IMR-90 (cell line): ENCODE results near the gene RNF6. TPM values are rescaled to one million over a fixed set of nuclear protein-coding genes. Genes with fewer than 3 reads are reported as not detected.
A peak's percentile ranks its signal among the peaks of the same experiment; 100 is the strongest.

Source experiments
- ATAC-seq: fragments of 200-7000 bp; cut with Tn5 transposase; 2 replicates; pipeline ENCODE4 v1.9.1; 2020; ENCODE audit warnings: low read depth, mild to moderate bottlenecking, moderate library complexity
- BruUV-seq: library from RNA; stranded (reverse); fragments of 400-500 nt; replicated peaks from 2 replicates; lab custom pipeline; 2021; lab: Mats Ljungman, UMichigan
- CTCF ChIA-PET: fragments of 300-600 bp; formaldehyde crosslinking; extraction: SDS; loops from one replicate; lab custom pipeline; 2021; ENCODE audit warnings: antibody characterized with exemption; lab: Yijun Ruan, JAX
- POLR2A ChIA-PET: fragments of 300-600 bp; sonication (Branson Sonifier 250); formaldehyde crosslinking; loops from one replicate; lab custom pipeline; 2022; ENCODE audit warnings: antibody characterized with exemption; ENCODE audit not compliant: unreplicated experiment; lab: Charles Lee
- DNase-seq: peaks from one replicate; pipeline ENCODE4 v3.0.0; 2013
- H2AFZ ChIP-seq: replicated peaks from 2 replicates; pipeline ENCODE3; 2013; ENCODE audit warnings: low read length, mild to moderate bottlenecking; ENCODE audit not compliant: poor library complexity
- H2AK5ac ChIP-seq: 2 replicates; pipeline ENCODE4 v1.6.1; 2013; ENCODE audit warnings: low read depth, low read length, inconsistent platforms
- H2AK9ac ChIP-seq: replicated peaks from 2 replicates; pipeline ENCODE3; 2013; ENCODE audit warnings: mild to moderate bottlenecking, low read depth, low read length, moderate library complexity; ENCODE audit not compliant: poor library complexity
- H2BK120ac ChIP-seq: 2 replicates; pipeline ENCODE4 v1.6.1; 2013; ENCODE audit warnings: low read depth, low read length, inconsistent platforms
- H2BK15ac ChIP-seq: 3 replicates; pipeline ENCODE4 v1.6.1; 2013; ENCODE audit warnings: low read depth, low read length, inconsistent platforms
- H2BK20ac ChIP-seq: 2 replicates; pipeline ENCODE4 v1.6.1; 2013; ENCODE audit warnings: low read depth, mild to moderate bottlenecking, inconsistent platforms, low read length, moderate library complexity
- H2BK5ac ChIP-seq: 2 replicates; pipeline ENCODE4 v1.6.1; 2013; ENCODE audit warnings: mild to moderate bottlenecking, low read depth, low read length, inconsistent platforms; ENCODE audit not compliant: poor library complexity, severe bottlenecking
- H3K14ac ChIP-seq: replicated peaks from 2 replicates; pipeline ENCODE4 v1.6.1; 2013; ENCODE audit warnings: low read depth, low read length, inconsistent platforms
- H3K18ac ChIP-seq: 2 replicates; pipeline ENCODE4 v1.6.1; 2013; ENCODE audit warnings: low read depth, low read length, control low read depth
- H3K23ac ChIP-seq: 2 replicates; pipeline ENCODE4 v1.6.1; 2013; ENCODE audit warnings: low read depth, low read length, inconsistent platforms
- H3K27ac ChIP-seq: 2 replicates; pipeline ENCODE4 v1.5.1; 2013; ENCODE audit warnings: mild to moderate bottlenecking, control low read depth, low read length; ENCODE audit not compliant: insufficient read depth
- H3K27me3 ChIP-seq: 2 replicates; pipeline ENCODE4 v1.6.1; 2013; ENCODE audit warnings: low read length; ENCODE audit not compliant: control insufficient read depth, insufficient read depth
- H3K36me3 ChIP-seq: 2 replicates; pipeline ENCODE4 v1.6.1; 2013; ENCODE audit warnings: low read length, mixed read lengths; ENCODE audit not compliant: control insufficient read depth, insufficient read depth
- H3K4ac ChIP-seq: 2 replicates; pipeline ENCODE4 v1.6.1; 2013; ENCODE audit warnings: low read depth, low read length, inconsistent platforms
- H3K4me1 ChIP-seq: 2 replicates; pipeline ENCODE4 v1.6.1; 2013; ENCODE audit warnings: low read length, mixed read lengths; ENCODE audit not compliant: control insufficient read depth, insufficient read depth
- H3K4me2 ChIP-seq: 2 replicates; pipeline ENCODE4 v1.6.1; 2013; ENCODE audit warnings: low read depth, mild to moderate bottlenecking, control low read depth, low read length, moderate library complexity
- H3K4me3 ChIP-seq: 2 replicates; pipeline ENCODE4 v1.5.1; 2013; ENCODE audit warnings: low read depth, mild to moderate bottlenecking, control low read depth, low read length, moderate library complexity; ENCODE audit not compliant: insufficient read depth
- H3K56ac ChIP-seq: 2 replicates; pipeline ENCODE4 v1.6.1; 2013; ENCODE audit warnings: low read length, inconsistent platforms; ENCODE audit not compliant: insufficient read depth; ENCODE audit errors: extremely low read depth
- H3K79me1 ChIP-seq, 2 experiments: 2 replicates each; pipeline ENCODE4 v1.6.1; 2013; ENCODE audit warnings: low read length in 2 of 2, inconsistent platforms in 1 of 2, low read depth in 1 of 2
- H3K9ac ChIP-seq: 2 replicates; pipeline ENCODE4 v1.6.1; 2013; ENCODE audit warnings: low read depth, low read length, control low read depth
- H3K9me1 ChIP-seq: 2 replicates; pipeline ENCODE4 v1.6.1; 2013; ENCODE audit warnings: low read length, inconsistent platforms; ENCODE audit not compliant: insufficient read depth
- H3K9me3 ChIP-seq: 2 replicates; pipeline ENCODE4 v1.6.1; 2013; ENCODE audit warnings: low read length; ENCODE audit not compliant: control insufficient read depth, insufficient read depth
- H4K20me1 ChIP-seq: 2 replicates; pipeline ENCODE4 v1.6.1; 2013; ENCODE audit warnings: low read length, inconsistent platforms; ENCODE audit not compliant: insufficient read depth
- H4K5ac ChIP-seq: 2 replicates; pipeline ENCODE4 v1.6.1; 2013; ENCODE audit warnings: mild to moderate bottlenecking, low read depth, low read length, control low read depth
- H4K8ac ChIP-seq, 2 experiments: 2 replicates each; pipeline ENCODE4 v1.6.1; 2013; ENCODE audit warnings: low read depth in 2 of 2, low read length in 2 of 2, control low read depth in 1 of 2, inconsistent platforms in 1 of 2
- H4K91ac ChIP-seq: 2 replicates; pipeline ENCODE4 v1.6.1; 2013; ENCODE audit warnings: low read depth, low read length, inconsistent platforms; ENCODE audit not compliant: insufficient read depth
- BHLHE40 ChIP-seq: fragments of 150-350 bp; IDR thresholded peaks from 2 replicates; pipeline ENCODE4 v1.6.1; 2016; ENCODE audit warnings: mild to moderate bottlenecking, low read depth, low read length
- CEBPB ChIP-seq: IDR thresholded peaks from 2 replicates; pipeline ENCODE4 v1.6.1; 2012; ENCODE audit warnings: low read depth, low read length, improper control_type of control experiment
- NFE2L2 ChIP-seq: fragments of 150-350 bp; IDR thresholded peaks from 2 replicates; pipeline ENCODE4 v1.6.1; 2016; ENCODE audit warnings: low read depth, mild to moderate bottlenecking, low read length
- POLR2A ChIP-seq: IDR thresholded peaks from 2 replicates; pipeline ENCODE4 v1.6.1; 2012; ENCODE audit warnings: mild to moderate bottlenecking, low read depth, low read length
- RCOR1 ChIP-seq: IDR thresholded peaks from 2 replicates; pipeline ENCODE4 v1.6.1; 2012; ENCODE audit warnings: mild to moderate bottlenecking, low read length, improper control_type of control experiment; ENCODE audit not compliant: insufficient replicate concordance
- SMC3 ChIP-seq: fragments of 150-350 bp; IDR thresholded peaks from 2 replicates; pipeline ENCODE4 v1.6.1; 2016; ENCODE audit warnings: low read depth, mild to moderate bottlenecking, antibody characterized with exemption, low read length, moderate library complexity
- USF2 ChIP-seq: fragments of 150-350 bp; IDR thresholded peaks from 2 replicates; pipeline ENCODE4 v1.6.1; 2017; ENCODE audit warnings: mild to moderate bottlenecking, antibody characterized with exemption, low read length, low read depth
- dilution Hi-C: fragments of 300-500 bp; cut with HindIII; formaldehyde crosslinking; loops from one replicate; pipeline ENCODE4 v1.14.3; 2018; ENCODE audit warnings: low sequenced_read_pairs; ENCODE audit not compliant: unreplicated experiment
- in situ Hi-C: fragments of 300-500 bp; cut with MboI; formaldehyde crosslinking; loops from 3 replicates; pipeline ENCODE4 v1.14.3; 2019; ENCODE audit warnings: low sequenced_read_pairs, inconsistent platforms, mixed read lengths
- intact Hi-C: fragments of 100-400 bp; cut with micrococcal nuclease; formaldehyde crosslinking; loops from 2 replicates; pipeline ENCODE4 v1.10.0; 2022
- polyA plus RNA-seq, 3 experiments: library from polyadenylated mRNA; depleted of rRNA; stranded (reverse); fragments of >200 nt; gene quantifications; 2 replicates each; pipeline ENCODE4 v1.2.3, GENCODE V29; 2012; ENCODE audit warnings: low replicate concordance in 1 of 3
- total RNA-seq: library from RNA; depleted of rRNA; stranded (reverse); fragments of >200 nt; gene quantifications from 2 replicates; pipeline ENCODE4 v1.2.3, GENCODE V29; 2012
- TF ChIP-seq, protein P1 (sequence below): fragments of 150-350 bp; IDR thresholded peaks from 2 replicates; pipeline ENCODE4 v1.6.1; 2016; ENCODE audit warnings: low read depth, mild to moderate bottlenecking, low read length, moderate library complexity, borderline replicate concordance

Gene RNF6
- total and polyA plus RNA-seq, 2 of the 4 experiments (the other 2 are of a cell fraction), result 22.9 to 33.3 TPM

GRCh38 chr13:26202365-26202972 lies 19.6 kb downstream of the RNF6 start:
- no peak overlapping the region for H4K91ac ChIP-seq
- in situ Hi-C loops (no loop called here), intact Hi-C loops (no loop called here), dilution Hi-C loops (no loop called here)
- peaks cover 6% of the 10 kb centered on the region for H3K4me1 ChIP-seq
- peak overlapping the region; percentile 38; the same call in 1 of the 2 replicates for H3K27ac ChIP-seq
- no peak overlapping the region for H2AK9ac ChIP-seq
- no peak overlapping the region for H2AFZ ChIP-seq
- DNase-seq (peak; percentile 64), ATAC-seq (peak; percentile 72)
- H3K56ac ChIP-seq, result no peak overlapping the region
- ChIA-PET POLR2A (no interaction called here), CTCF (interaction anchor here (1.6 kb wide), 1 partner anchor 294 kb away, joined by 4 read pairs; no protein-coding TSS in a partner anchor)
- no peak overlapping the region for H3K4ac ChIP-seq
- H3K18ac ChIP-seq, result no peak overlapping the region
- no peak overlapping the region for H3K4me3 ChIP-seq
- no peak overlapping the region for H3K4me2 ChIP-seq
- H2BK120ac ChIP-seq, result no peak overlapping the region
- H3K9me3 ChIP-seq, result no peaks in the 10 kb centered on the region
- H3K23ac ChIP-seq, result no peak overlapping the region
- peaks cover 3% of the 10 kb centered on the region; the same call in 1 of the 2 replicates for H3K9me1 ChIP-seq
- H4K20me1 ChIP-seq, result no peaks in the 10 kb centered on the region
- peaks cover 1% of the 10 kb centered on the region for H3K36me3 ChIP-seq
- no peaks in the 10 kb centered on the region for H3K27me3 ChIP-seq
- H2BK5ac ChIP-seq, result peak overlapping the region; percentile 71
- no TSS peak for BruUV-seq
- no peak overlapping the region for H2BK15ac ChIP-seq
- H4K5ac ChIP-seq, result no peak overlapping the region
- TF ChIP-seq CEBPB, result peak; percentile 73; the same call in 1 of the 2 replicates
- TF ChIP-seq, protein P1, sequence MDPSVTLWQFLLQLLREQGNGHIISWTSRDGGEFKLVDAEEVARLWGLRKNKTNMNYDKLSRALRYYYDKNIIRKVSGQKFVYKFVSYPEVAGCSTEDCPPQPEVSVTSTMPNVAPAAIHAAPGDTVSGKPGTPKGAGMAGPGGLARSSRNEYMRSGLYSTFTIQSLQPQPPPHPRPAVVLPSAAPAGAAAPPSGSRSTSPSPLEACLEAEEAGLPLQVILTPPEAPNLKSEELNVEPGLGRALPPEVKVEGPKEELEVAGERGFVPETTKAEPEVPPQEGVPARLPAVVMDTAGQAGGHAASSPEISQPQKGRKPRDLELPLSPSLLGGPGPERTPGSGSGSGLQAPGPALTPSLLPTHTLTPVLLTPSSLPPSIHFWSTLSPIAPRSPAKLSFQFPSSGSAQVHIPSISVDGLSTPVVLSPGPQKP, result no peak
- TF ChIP-seq USF2, result 0 out of 2 replicates have a peak, but pooled peaks have one; percentile 15
- TF ChIP-seq NFE2L2, result peak; percentile 22; the same call in 1 of the 2 replicates
- no peak for TF ChIP-seq RCOR1
- TF ChIP-seq POLR2A, result no peak
- TF ChIP-seq BHLHE40, result no peak
- TF ChIP-seq SMC3, result no peak
- no peak overlapping the region for H2BK20ac ChIP-seq
- peak overlapping the region in 1 of 2 experiments; percentile 7; a peak in 1 of 4 replicates for H4K8ac ChIP-seq
- H3K14ac ChIP-seq, result no peak overlapping the region
- H2AK5ac ChIP-seq, result no peak overlapping the region
- no peak overlapping the region for H3K9ac ChIP-seq
- H3K79me1 ChIP-seq, result no peaks in the 10 kb centered on the region
